RWPE2 (cell line): ENCODE data around the gene SCARB1.

Source experiments
- ATAC-seq: fragments of 200-7000 bp; cut with Tn5 transposase; 3 replicates; pipeline ENCODE4 v1.9.1; 2021; ENCODE audit warnings: low read depth
- DNase-seq: peaks from one replicate; pipeline ENCODE4 v3.0.0-alpha.2; 2020; ENCODE audit warnings: low spot score
- H3K27ac ChIP-seq: fragments of 450-650 bp; 2 replicates; pipeline ENCODE4 v1.5.1; 2017; ENCODE audit warnings: mild to moderate bottlenecking; ENCODE audit not compliant: poor library complexity, severe bottlenecking
- H3K27me3 ChIP-seq: fragments of 250-450 bp; sonication (Bioruptor Pico); 2 replicates; pipeline ENCODE4 v1.5.1; 2021; ENCODE audit warnings: mild to moderate bottlenecking, moderate library complexity; ENCODE audit not compliant: insufficient read depth, poor library complexity, severe bottlenecking
- H3K36me3 ChIP-seq: fragments of 250-450 bp; sonication (Bioruptor Pico); 2 replicates; pipeline ENCODE4 v1.5.1; 2020; ENCODE audit warnings: low read depth, mild to moderate bottlenecking, moderate library complexity
- H3K4me1 ChIP-seq: fragments of 250-450 bp; sonication (Bioruptor Pico); 2 replicates; pipeline ENCODE4 v1.5.1; 2021; ENCODE audit warnings: mild to moderate bottlenecking, moderate library complexity; ENCODE audit not compliant: insufficient read depth, poor library complexity, severe bottlenecking
- H3K4me3 ChIP-seq: fragments of 250-450 bp; sonication (Bioruptor Pico); 2 replicates; pipeline ENCODE4 v1.5.1; 2021; ENCODE audit warnings: mild to moderate bottlenecking, moderate library complexity; ENCODE audit not compliant: severe bottlenecking
- H3K9me3 ChIP-seq: fragments of 250-450 bp; sonication (Bioruptor Pico); 2 replicates; pipeline ENCODE4 v1.5.1; 2021; ENCODE audit warnings: mild to moderate bottlenecking, moderate library complexity; ENCODE audit not compliant: severe bottlenecking
- TF ChIP-seq, protein P1 (sequence below): fragments of 450-650 bp; IDR thresholded peaks from one replicate; pipeline ENCODE4 v1.5.1; 2017; ENCODE audit warnings: mild to moderate bottlenecking, moderate library complexity; ENCODE audit not compliant: poor library complexity, severe bottlenecking

The SCARB1 gene

DNA sequence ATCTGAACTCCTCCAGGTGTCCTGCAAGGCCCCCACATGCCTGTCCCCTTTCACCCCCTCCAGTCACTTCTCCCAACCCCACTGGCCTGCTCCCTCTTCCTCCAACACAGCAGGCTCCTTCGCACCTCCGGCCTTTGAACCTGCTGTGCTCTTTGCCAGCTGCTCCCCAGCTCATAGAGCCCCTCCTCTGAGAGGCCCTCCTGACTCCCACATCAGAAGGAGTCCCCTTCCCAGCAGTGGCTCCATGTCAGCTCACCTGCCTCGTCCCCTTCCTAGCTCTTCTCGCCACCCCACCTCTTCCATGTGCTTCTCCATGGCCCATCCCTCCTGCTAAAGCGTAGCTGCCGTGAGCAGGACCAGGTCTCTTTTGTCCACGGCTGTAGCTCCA, 22.1 kb downstream of the SCARB1 start:
- TF ChIP-seq, protein P1, sequence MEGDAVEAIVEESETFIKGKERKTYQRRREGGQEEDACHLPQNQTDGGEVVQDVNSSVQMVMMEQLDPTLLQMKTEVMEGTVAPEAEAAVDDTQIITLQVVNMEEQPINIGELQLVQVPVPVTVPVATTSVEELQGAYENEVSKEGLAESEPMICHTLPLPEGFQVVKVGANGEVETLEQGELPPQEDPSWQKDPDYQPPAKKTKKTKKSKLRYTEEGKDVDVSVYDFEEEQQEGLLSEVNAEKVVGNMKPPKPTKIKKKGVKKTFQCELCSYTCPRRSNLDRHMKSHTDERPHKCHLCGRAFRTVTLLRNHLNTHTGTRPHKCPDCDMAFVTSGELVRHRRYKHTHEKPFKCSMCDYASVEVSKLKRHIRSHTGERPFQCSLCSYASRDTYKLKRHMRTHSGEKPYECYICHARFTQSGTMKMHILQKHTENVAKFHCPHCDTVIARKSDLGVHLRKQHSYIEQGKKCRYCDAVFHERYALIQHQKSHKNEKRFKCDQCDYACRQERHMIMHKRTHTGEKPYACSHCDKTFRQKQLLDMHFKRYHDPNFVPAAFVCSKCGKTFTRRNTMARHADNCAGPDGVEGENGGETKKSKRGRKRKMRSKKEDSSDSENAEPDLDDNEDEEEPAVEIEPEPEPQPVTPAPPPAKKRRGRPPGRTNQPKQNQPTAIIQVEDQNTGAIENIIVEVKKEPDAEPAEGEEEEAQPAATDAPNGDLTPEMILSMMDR: no peak
- H3K27ac ChIP-seq: no peak overlapping the region
- ATAC-seq: no peak
- H3K9me3 ChIP-seq: no peaks in the 10 kb centered on the region
- no peaks in the 10 kb centered on the region for H3K36me3 ChIP-seq
- DNase-seq: no peak
- no peak overlapping the region for H3K4me3 ChIP-seq
- no peaks in the 10 kb centered on the region for H3K27me3 ChIP-seq
- H3K4me1 ChIP-seq: peaks cover 18% of the 10 kb centered on the region

DNA sequence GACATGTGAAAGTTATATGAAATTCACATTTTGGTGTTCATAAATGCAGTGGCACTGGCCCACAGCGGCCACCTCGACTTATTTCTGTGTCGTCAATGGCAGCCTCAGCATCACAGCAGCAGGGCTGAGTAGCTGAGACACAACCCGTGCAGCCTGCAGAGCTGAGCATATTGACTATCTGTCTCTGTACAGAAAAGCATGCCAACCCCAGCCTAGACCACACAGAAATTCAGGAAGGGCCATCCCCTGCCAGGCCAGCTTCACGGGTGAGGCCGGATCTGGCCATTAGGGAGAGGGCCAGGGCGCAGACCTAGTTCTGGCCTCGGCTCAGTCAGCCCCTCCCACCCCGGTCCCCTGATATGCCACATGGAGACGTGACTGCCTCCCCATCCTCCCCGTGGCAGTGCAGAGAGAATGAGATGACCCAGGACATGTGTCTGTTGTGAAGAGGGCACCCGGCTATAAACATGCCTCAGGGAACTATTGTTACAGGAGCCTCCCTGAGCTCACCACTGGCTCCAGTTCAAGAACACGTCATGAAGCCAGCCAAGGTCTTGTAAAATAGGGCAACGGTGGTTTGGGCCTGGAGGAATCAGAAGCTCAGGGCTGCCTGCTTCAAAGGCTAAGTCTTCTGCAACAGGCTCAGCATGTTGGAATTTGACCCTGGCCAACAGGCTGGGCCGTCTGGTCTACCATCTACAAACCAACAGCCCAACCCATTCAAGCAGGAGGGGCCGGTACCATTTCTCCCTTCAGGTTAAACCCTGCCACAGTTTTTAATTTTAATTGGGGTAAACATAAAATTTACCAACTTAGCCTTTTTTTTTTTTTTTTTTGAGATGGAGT, 25.5 kb downstream of the SCARB1 start:
- no peak overlapping the region for H3K4me3 ChIP-seq
- ATAC-seq: peak; percentile 95
- H3K4me1 ChIP-seq: peaks cover 29% of the 10 kb centered on the region
- TF ChIP-seq, protein P1: no peak
- no peaks in the 10 kb centered on the region for H3K36me3 ChIP-seq
- H3K27ac ChIP-seq: peak overlapping the region; percentile 83
- no peaks in the 10 kb centered on the region for H3K9me3 ChIP-seq
- DNase-seq: peak; percentile 95
- H3K27me3 ChIP-seq: no peaks in the 10 kb centered on the region

DNA sequence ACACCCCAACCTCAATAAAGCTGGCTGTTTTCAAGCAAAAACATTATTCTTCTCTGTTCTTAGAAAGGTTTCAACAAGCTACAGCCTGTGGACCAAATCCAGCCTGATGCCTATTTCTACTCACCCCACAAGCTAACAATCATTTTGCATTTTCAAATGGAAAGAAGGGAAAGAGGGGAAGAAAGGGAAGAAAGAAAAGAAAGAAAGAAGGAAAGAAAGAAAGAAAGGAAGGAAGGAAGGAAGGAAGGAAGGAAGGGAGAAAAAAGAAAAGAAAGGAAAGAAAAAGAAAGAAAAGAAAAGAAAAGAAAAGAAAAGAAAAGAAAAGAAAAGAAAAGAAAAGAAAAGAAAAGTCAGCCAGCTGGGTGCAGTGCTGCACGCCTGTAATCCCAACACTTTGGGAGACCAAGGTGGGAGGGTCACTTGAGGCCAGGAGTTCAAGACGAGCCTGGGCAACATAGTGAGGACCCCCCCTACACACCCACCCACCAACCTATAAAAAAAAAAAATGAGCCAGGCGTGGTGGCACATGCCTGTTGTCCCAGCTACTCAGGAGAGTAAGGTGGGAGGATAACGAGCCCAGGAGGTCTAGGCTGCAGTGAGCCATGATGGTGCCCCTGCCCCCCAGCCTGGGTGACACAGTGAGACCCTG, 26.3 kb downstream of the SCARB1 start:
- no peak for DNase-seq
- Histone ChIP-seq H3K36me3 (no peaks in the 10 kb centered on the region), H3K4me1 (peaks cover 29% of the 10 kb centered on the region), H3K9me3 (no peaks in the 10 kb centered on the region), H3K4me3 (no peak overlapping the region), H3K27ac (peak overlapping the region; percentile 83), H3K27me3 (no peaks in the 10 kb centered on the region)
- ATAC-seq: no peak
- TF ChIP-seq, protein P1: no peak

DNA sequence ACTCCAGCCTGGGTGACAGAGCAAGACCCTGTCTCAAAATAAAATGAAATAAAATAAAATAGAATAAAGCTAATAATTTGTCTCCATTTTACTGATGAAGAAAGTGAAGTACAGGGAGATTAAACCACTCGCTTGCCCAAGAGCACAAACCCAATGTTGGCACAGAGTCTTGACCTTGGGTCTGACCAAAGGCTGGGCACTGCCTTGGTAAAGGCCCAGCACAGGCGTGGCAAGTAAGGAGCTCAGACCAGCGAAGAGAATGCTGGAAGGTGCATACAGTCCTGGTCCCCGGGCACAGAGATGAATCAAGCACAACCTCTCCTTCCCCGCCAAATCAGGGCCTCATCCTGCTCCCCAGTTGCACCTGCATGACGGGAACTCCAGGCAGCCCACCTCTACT, 26.9 kb downstream of the SCARB1 start:
- no peaks in the 10 kb centered on the region for H3K9me3 ChIP-seq
- H3K27ac ChIP-seq: peak overlapping the region; percentile 83
- no peaks in the 10 kb centered on the region for H3K36me3 ChIP-seq
- TF ChIP-seq, protein P1: no peak
- no peak for DNase-seq
- ATAC-seq: no peak
- no peak overlapping the region for H3K4me3 ChIP-seq
- no peaks in the 10 kb centered on the region for H3K27me3 ChIP-seq
- peaks cover 29% of the 10 kb centered on the region for H3K4me1 ChIP-seq
